CD4-positive, alpha-beta T cell treated with Interleukin-15 for 4 hours (primary cell): Measurements from ENCODE around the gene SLC6A13.
A peak's percentile ranks its signal among the peaks of the same experiment; 100 is the strongest.
"Not testable (repeated sequence)": the region's sequence is repeated elsewhere in the genome, so short reads cannot be mapped to it uniquely, and the experiment has no call there.

Experiments used
- DNase-seq: peaks from one replicate; pipeline ENCODE4 v3.0.0-alpha.2; 2020; ENCODE audit warnings: low spot score

The SLC6A13 gene

DNA sequence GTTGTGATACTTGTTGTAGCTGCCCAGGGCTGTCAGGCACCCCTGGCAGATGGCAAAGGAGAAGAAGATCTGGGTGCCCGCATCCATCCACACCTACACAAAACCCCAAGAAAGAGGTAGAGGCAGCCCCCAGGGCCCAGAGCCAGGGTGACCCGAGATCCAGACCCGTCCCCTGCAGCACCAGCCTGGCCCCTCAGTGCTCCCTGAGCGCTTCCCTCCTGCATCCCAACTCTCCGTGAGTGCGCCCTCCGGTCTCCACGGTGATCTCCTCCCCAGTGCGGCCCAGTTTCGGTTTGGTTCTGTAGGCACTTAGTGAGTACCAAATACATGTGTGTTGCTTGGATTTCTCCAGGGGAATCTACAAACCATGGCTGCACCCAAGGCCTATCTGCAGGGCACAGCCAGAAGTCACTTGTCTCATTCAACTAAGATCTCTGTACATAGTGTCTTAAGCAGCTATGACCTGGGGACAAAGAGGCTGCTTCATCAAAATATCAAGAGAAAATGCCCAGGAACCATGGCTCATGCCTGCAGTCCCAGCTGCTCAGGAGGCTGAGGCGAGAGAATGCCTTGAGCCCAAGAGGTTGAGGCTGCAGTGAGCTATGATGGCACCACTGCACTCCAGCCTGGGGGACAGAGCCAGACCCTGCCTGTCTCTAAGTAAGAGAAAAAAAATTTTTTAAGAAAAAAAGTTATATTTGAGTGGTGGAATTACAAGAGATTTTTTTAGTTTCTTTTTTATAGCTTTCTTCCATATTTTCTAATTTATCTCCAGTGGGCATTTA is 64.5 kb downstream of the SLC6A13 start:
- no peak for DNase-seq

- no peak for DNase-seq
Measured at GRCh38 chr12:197347-197746, 65.3 kb downstream of the SLC6A13 start.

GRCh38 chr12:196436-196835 is 66.2 kb downstream of the SLC6A13 start:
- no peak for DNase-seq

DNA sequence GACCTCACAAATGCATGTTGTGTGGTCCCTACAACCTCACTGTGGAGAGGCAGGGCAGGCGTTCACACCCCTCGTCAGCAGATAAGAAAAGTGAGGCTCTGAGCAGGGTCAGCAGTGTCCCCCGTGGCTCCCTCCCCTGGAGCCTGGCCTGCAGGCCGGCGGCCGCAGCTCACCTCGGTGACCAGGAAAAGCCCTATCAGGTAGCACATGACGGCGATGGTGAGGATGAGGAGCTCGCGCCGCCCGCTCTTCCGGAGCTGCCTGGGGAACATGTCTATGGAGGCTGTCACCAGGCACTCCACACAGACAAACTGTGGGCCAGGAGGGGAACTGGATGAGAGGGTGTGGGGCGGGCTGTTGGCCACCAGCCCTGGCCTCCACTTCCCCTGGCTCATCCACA is 66.7 kb downstream of the SLC6A13 start:
- DNase-seq, result no peak

- DNase-seq, result no peak
Measured at GRCh38 chr12:195156-195555, 67.5 kb downstream of the SLC6A13 start.

DNA sequence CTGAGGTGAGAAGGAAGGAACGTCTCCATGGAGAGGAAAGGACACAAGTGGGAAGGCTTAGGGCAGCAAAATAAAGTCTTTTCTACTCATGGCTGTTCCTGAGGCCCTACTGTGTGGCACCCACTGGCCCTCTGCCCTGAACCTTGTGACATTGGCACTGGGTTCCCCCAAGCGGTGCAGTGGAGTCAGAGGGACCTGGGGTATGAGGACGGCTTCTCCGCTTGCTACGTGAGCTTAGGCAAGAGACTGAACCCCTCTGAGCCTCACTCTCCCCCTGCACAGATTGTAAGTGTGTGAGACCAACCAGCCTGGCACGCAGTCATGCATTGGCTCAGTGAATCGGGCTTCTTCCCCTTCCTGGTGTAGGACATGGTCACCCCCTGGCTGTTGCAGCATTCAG is 68.4 kb downstream of the SLC6A13 start:
- DNase-seq, result no peak

- DNase-seq, result no peak
Measured at GRCh38 chr12:193261-193660, 69.4 kb downstream of the SLC6A13 start.

DNA sequence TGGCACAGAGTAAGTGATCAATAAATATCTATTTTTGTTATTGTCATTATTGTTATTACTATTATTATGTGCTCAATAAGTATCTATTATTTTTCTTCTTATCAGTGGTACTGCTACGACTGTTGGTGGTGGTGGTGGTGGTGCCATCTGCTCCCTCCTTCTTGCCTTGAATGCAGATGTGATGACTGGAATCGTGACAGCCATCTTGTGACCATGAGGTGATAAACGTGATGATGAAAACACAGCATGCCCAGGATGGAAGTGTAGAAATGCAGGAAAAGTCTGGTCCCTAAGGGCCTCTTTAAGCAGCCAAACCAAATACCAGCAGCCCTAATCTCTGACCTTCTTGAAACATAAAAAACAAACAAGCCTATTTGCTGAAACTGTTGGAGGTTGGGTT is 71.1 kb downstream of the SLC6A13 start:
- no peak for DNase-seq

DNA sequence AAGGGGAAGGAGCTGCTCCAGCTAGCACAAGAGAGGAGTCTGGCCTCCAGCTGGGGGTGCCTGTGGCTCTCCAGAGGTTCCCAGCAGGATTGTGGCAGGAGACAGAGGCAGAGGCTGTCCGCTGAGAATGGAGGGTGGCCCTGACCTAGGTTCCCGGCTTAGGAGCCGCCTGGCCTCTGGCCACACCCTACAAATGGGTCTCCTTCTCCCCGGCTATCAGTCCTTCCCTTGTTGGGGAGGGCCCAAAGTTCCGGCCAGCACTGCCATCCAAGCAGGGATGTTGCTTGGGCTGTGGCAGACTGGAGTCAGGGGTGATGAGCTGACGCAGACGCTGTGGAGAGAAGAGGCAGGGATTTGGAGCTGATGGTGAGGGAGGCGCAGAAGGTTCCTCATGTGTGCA is 71.8 kb downstream of the SLC6A13 start:
- DNase-seq, result no peak

DNA sequence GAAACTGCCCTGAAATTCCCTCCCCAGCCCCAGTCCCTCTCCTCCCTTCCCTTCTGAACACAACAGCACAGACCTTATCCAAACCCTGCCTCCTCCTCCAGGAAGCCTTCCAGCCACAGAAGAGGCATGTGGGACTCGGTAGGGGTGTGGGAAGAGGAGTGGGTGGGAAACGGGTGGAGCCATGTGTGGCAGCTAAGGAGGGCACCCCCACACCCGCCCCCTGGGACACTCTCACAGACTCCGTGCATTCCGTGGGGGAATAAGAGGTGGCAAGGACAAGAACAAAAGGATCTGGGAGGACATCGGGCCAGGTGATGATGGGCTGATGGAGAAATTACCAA is 73.0 kb downstream of the SLC6A13 start:
- DNase-seq, result no peak

DNA sequence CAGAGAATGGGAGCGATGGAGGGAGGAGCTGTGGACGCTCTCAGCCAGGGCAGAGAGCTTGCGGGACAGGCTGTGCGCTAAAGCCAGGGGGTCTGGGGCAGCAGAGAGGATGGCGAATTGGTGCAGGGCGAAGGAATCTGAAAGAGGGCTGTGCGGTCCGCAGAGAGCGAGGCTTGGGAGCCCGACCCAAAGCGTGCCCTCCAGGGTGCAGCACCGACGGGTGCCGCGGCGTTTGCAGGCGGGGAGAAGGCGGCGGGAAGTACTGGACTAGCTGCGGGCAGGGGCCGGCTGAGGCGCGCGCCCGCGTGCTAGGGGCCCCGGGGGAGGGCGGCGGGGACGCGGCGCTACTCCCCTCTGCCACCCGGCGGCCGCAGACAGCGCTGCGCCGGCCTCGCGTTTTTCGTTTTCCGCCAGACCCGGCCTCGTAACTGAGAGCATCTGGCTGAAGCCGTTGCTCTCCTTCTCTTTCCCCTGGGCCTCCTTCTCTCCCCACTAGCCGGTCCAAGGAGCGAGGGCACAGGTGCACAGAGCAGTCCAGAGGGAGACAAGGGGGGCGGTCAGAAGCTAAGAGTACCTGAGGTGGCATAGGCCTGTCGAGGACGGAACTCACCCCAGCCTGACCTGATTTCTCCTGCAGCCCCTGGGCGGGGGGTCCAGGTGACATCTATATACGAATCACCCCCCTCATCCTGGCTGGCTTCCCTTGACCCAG is 73.6 kb downstream of the SLC6A13 start:
- DNase-seq, result peak; percentile 7

GRCh38 chr12:187986-188909 is 74.4 kb downstream of the SLC6A13 start:
- DNase-seq, result not testable (repeated sequence)

GRCh38 chr12:186006-186625 is 76.5 kb downstream of the SLC6A13 start:
- no peak for DNase-seq

GRCh38 chr12:185576-185955 is 77.1 kb downstream of the SLC6A13 start:
- DNase-seq, result no peak

DNA sequence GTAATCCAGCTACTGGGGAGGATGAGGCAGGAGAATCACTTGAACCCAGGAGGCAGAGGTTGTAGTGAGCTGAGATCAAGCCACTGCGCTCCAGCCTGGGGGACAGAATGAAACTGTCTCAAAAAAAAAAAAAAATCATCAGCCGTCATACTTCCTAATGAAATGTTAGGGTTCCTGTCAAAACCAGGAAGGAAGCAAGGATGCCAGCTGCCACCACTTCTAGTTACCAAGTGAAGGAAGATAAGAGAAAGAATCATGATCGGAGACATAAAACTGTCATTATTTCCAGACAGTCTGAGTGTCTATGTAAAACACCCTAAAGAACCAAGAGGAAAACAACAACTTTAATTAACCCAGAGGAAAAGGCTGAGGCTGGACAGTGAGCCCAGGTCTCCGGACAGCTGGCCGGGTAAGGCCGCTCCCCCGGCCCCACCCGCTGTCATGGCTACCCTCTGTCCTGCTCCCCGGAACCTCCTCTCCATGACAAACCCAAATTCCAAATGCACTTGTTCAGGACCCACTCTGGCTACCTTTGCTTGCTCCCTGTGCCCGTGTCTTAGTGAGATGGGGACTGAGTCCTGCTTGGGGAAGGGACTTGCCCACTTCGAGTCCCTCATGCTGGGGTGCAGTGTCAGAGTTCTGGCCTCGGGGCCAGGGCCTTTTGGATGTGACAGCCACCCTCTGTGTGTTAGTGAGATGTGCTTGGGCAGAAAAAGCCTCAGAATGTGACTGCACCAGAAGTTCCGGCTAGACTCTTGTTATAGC is 77.6 kb downstream of the SLC6A13 start:
- DNase-seq, result no peak

GRCh38 chr12:182381-182892 is 80.2 kb downstream of the SLC6A13 start:
- no peak for DNase-seq

- DNase-seq, result no peak
Measured at GRCh38 chr12:181921-182320, 80.7 kb downstream of the SLC6A13 start.

DNA sequence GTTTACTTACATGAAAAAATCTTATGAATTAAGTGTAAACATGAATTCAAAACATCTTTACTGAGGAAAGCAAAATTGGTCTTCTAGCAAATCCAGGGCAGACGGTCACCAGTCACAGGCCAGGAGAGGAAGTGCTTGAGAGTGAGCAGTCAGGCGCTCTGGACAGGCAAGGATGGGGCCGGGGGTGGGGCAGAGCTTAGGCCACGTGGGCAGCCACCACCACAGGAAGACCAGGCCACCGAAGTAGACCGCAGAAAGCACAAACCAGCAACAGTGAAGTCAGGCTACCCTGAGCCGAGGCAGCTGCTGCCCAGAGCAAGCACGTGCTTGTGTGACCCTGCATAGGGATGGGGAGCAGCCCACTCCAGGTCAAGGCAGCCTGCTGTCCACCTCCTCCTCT is 82.2 kb downstream of the SLC6A13 start:
- no peak for DNase-seq

GRCh38 chr12:179885-180284 is 82.8 kb downstream of the SLC6A13 start:
- no peak for DNase-seq

DNA sequence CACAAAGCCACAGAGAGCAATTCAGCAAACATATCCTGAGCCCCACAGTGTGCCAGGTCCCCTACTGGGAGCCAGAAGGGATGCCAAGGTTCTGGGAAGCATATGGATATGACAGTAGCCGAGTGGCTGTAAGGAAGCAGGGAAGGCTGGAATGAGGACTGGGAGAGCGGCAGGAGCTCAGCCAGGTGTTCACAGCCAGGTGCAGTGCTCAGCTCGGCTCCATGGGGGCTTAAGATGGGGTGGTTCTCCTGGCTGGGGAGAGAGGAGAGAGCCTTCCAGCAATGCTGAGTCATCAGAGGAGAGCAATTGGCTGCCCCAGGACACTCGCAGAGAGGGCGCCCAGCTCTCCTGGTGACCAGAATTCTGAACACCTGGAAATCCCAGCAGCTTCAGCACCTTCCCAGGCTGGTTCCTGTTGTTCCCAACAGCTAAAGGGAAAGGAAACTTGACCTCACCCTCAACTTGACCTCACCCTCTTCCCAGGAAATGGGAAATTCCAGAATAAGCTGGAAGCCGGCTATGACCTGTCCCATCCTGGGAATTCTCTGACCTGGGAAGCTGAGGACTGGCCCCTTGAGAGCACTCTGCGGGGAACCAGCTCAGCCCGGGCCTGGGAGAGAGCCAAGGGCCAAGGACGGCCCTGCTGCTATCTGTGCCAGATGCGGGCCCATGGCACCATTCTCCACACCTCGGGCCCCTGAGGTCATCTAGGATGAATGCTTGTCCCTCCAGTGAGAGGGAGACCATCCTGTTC is 83.3 kb downstream of the SLC6A13 start:
- DNase-seq, result no peak

- DNase-seq, result no peak
Measured at GRCh38 chr12:178829-179109, 83.9 kb downstream of the SLC6A13 start.
